GM21576 (cell line): ENCODE data around the gene CCDC92B.
"Not testable (repeated sequence)": the region's sequence is repeated elsewhere in the genome, so short reads cannot be mapped to it uniquely, and the experiment has no call there.

Experiments
- ATAC-seq: cut with Tn5 transposase; IDR thresholded peaks from one replicate; pipeline ENCODE4 v1.9.1; 2021; ENCODE audit warnings: mild to moderate bottlenecking, moderate library complexity; ENCODE audit not compliant: unreplicated experiment

CCDC92B gene

GRCh38 chr17:2691069-2691871 lies 58.2 kb downstream of the CCDC92B start:
- ATAC-seq: no peak

DNA sequence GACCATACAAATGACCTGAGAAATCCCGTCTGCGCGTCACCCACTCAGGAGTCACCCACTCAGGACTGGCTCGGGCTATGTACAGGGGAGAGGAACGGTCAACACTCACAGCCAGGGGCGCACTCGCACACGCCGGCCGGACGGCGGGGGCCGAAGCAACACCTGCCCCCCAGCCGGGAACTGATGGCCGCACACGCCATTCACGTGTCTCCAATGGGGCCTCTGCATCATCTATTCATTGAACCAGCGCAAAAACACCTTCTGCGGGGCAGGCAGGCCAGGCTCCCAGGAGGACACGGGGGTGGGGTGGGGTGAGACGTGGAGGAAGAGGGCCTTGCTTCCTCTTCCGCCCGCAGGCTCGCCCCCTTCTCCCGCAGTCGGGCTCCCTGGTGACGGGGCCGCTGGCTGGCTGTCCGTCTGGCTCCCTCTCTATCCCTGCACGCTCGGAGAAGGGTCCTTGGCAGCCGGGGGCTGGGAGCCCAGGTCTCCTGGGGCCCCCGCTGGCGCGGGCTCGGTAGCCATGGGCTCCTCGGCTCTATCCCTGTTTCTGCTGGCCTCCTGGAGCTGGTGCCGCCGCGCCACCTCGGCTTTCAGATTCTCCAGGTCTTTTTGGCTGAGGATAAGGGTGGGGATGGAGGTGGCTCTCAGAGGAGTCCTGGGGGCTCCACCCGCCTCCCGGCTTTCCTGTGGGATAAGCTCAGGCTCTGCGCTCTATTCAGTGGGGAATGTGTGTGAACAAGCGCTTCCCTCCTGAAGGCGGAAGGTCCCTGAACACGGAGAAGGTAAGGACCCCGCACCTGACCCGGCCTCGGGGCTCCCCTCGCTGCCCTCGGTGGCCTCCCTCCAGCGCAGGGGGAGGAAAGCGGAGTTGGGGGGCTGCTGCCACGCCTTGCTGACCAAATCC lies 59.0 kb downstream of the CCDC92B start:
- ATAC-seq: no peak

- no peak for ATAC-seq
These were observed 59.9 kb downstream of the CCDC92B start for GRCh38 chr17:2689411-2690164.

DNA sequence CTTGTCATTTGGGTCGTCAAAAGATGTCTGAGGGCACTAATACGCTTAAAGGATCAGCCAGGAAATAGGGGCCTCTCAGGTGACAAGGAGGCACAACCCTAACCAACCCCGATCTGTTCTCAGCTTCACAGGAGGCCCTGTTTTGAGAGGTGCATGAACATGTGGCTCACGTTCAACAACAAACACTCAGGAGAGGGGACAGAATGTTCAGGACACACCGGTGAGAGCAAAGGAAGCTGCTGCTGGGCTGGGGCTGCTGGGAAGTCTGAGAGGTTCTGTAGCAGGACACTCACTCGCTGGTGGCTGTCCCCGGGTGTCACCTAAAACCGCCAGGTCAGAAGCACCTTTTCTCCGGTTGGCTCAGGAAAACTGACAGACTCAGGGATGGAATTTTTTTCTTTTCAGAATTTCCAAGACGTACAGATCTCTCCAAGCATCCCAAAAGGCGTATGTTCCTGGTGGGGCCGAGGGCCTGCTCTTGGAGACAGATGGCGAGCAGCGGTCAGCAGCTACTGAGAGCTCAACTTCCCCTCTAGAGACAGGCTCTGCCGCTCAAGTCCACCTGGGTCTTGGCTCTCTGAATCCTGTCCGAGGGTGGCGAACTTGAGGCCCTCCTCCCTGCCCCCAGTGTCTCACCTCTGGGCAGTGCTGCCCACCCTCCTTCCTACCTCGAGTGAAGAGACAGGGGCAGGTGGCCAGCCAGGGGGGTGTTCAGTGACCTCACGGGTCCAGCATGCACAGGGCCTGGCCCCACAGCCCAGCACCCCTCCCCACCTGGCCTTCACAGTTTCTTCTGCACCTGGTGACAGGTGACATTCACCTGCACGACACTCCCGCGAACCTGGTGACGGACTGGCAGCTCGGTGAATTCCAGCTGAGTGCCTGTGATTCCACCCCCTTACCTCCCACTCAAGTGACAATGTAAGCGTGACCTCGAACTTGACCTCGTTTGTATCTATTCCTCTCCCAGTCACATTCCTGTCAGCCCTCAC lies 60.8 kb downstream of the CCDC92B start:
- no peak for ATAC-seq

GRCh38 chr17:2687074-2687418 lies 62.4 kb downstream of the CCDC92B start:
- no peak for ATAC-seq

GRCh38 chr17:2685696-2686095 lies 63.8 kb downstream of the CCDC92B start:
- ATAC-seq: no peak

GRCh38 chr17:2684549-2684948 lies 64.9 kb downstream of the CCDC92B start:
- no peak for ATAC-seq

- no peak for ATAC-seq
These were observed 65.5 kb downstream of the CCDC92B start for GRCh38 chr17:2683912-2684311.

- no peak for ATAC-seq
These were observed 67.1 kb downstream of the CCDC92B start for GRCh38 chr17:2682176-2682938.

- ATAC-seq: no peak
These were observed 67.8 kb downstream of the CCDC92B start for GRCh38 chr17:2681650-2682049.

DNA sequence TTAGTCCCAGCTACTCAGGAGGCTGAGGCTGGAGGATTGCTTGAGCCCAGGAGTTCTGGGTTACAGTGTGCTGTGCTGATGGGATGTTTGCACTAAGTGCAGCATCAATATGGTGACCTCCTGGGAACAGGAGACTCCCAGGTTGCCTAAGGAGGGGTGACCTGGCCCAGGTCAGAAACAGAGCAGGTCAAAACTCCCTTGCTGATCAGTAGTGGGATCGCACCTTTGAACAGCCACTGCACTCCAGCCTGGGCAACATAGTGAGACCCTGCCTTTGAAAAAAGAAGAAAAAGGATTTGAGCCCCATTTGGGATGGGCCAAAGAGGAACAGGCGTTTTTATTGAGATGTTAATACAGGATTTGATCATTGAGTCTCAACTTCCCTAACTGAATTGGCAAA lies 68.5 kb downstream of the CCDC92B start:
- ATAC-seq: no peak

GRCh38 chr17:2679247-2679646 lies 70.2 kb downstream of the CCDC92B start:
- not testable (repeated sequence) for ATAC-seq
